ENCODE results near the gene MCF2L.

DNA sequence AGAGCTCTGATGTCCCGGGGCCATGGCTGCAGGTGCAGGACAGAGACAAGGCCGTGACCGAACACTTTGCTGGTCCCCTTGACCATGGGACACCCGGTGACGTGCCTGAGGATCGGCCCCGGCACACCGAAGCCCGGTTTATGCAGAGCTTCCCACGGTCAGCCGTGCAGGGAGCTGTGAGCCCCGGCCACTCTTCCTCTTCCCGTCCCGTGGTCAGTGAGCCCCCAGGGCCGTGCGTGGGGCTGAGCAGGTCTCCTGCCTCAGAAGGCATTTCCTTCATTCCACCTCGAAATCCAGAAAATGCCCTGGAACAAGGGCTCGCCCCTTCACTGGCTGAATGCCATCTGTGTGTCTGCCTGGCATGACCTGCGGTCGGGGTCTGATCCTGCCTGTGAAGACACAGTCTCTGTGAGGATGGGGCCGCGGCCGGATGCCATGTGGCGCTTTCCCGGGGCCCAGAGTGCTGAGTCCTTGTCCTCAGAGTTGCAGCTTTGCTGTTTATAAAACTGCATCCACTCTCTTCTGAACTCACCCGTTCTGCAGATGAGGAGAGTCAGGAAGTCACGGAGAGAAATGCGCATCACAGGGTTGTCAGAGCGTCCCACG, 16.9 kb downstream of the MCF2L start:
- TF ChIP-seq CTCF (optimal IDR thresholded peaks at IDR 0.05 in 1 of 3, IDR thresholded peaks at IDR 0.05 in 1 of 3, conservative IDR thresholded peaks at IDR 0.05 in 1 of 3; ENCODE audit: extremely low read depth in 1 of 3, insufficient read depth in 2 of 3, low read length in 3 of 3) (no peak), EZH2 (IDR thresholded peaks at IDR 0.05; ENCODE audit: low read length) (no peak)

Measured in keratinocyte (primary cell).